Glutamatergic neuron (in vitro differentiated cells): ENCODE results near the gene ADCY1. TPM values are rescaled to one million over a fixed set of nuclear protein-coding genes. Genes with fewer than 3 reads are reported as not detected.

ENCODE experiments used
- DNase-seq: peaks from one replicate; pipeline ENCODE4 v3.0.0; 2022
- H3K27ac Mint-ChIP-seq: one replicate; pipeline ENCODE4 v1.8.0; 2020; ENCODE audit warnings: mild to moderate bottlenecking, mixed read lengths, inconsistent platforms; ENCODE audit not compliant: unreplicated experiment
- H3K27me3 Mint-ChIP-seq: one replicate; pipeline ENCODE4 v1.8.0; 2020; ENCODE audit warnings: mild to moderate bottlenecking, moderate library complexity, mixed read lengths, inconsistent platforms; ENCODE audit not compliant: unreplicated experiment
- H3K36me3 Mint-ChIP-seq: one replicate; pipeline ENCODE4 v1.8.0; 2020; ENCODE audit warnings: mild to moderate bottlenecking, mixed read lengths, inconsistent platforms; ENCODE audit not compliant: unreplicated experiment
- H3K4me1 Mint-ChIP-seq: one replicate; pipeline ENCODE4 v1.8.0; 2020; ENCODE audit warnings: mild to moderate bottlenecking, low read depth, mixed read lengths, inconsistent platforms; ENCODE audit not compliant: unreplicated experiment
- H3K4me3 Mint-ChIP-seq: one replicate; pipeline ENCODE4 v1.8.0; 2020; ENCODE audit warnings: mild to moderate bottlenecking, mixed read lengths, inconsistent platforms; ENCODE audit not compliant: unreplicated experiment
- H3K9me3 Mint-ChIP-seq: one replicate; pipeline ENCODE4 v1.8.0; 2020; ENCODE audit warnings: mild to moderate bottlenecking, moderate library complexity, mixed read lengths, inconsistent platforms; ENCODE audit not compliant: unreplicated experiment
- total RNA-seq: library from RNA; stranded (reverse); fragmentation: NEBNext Ultra II Directional; extraction: Animal tissue kit (Norgen Biotek cat#: 25700); gene quantifications from one replicate; pipeline ENCODE4 v1.2.1, GENCODE V29; 2021; ENCODE audit not compliant: unreplicated experiment
- TF ChIP-seq, protein P1 (sequence below): fragments of 200-600 bp; sonication (generic); IDR thresholded peaks from one replicate; pipeline ENCODE4 v1.5.0; 2021; ENCODE audit not compliant: partially characterized antibody, unreplicated experiment

Gene ADCY1
- total RNA-seq, 1 donor from 2014 or later = 51.9 TPM

DNA sequence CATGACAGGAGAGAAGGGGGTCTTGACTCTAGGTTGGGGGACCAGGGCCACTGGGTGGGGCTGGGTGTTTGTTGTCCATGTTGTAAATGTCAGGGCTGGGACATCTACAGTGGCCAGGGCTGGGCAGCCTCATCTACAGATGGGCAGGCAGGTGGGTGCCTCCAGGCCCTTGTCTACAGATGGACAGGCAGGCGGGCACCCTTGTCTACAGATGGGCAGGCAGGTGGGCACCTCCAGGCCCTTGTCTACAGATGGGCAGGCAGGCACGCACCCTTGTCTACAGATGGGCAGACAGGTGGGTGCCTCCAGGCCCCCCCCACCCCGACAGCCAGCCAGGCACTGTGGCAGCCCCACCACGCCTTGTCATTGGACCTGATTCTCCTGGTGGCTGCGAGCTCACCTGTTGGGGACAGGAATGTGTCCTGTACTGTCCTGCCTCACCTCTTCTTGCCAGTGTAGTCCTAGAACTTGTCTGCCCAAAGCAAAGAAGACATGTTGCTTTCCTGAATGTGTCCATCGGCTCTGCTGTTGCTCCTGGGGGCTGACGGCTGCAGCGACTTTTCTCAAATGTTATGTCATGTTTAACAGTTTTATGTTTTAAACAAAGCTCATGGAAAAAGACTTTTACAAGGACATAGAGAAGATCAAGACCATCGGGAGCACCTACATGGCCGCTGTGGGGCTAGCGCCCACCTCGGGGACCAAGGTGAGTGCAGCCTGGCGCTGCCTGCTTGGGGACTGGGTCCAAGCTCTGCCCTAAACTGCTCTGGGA is 129.9 kb downstream of the ADCY1 start:
- H3K27ac Mint-ChIP-seq = no peak overlapping the region
- H3K4me3 Mint-ChIP-seq = no peak overlapping the region
- H3K36me3 Mint-ChIP-seq = peaks cover 4% of the 10 kb centered on the region
- TF ChIP-seq, protein P1, sequence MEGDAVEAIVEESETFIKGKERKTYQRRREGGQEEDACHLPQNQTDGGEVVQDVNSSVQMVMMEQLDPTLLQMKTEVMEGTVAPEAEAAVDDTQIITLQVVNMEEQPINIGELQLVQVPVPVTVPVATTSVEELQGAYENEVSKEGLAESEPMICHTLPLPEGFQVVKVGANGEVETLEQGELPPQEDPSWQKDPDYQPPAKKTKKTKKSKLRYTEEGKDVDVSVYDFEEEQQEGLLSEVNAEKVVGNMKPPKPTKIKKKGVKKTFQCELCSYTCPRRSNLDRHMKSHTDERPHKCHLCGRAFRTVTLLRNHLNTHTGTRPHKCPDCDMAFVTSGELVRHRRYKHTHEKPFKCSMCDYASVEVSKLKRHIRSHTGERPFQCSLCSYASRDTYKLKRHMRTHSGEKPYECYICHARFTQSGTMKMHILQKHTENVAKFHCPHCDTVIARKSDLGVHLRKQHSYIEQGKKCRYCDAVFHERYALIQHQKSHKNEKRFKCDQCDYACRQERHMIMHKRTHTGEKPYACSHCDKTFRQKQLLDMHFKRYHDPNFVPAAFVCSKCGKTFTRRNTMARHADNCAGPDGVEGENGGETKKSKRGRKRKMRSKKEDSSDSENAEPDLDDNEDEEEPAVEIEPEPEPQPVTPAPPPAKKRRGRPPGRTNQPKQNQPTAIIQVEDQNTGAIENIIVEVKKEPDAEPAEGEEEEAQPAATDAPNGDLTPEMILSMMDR = no peak
- peaks cover 2% of the 10 kb centered on the region for H3K27me3 Mint-ChIP-seq
- H3K4me1 Mint-ChIP-seq = peaks cover 3% of the 10 kb centered on the region
- DNase-seq = no peak
- peaks cover 7% of the 10 kb centered on the region for H3K9me3 Mint-ChIP-seq

DNA sequence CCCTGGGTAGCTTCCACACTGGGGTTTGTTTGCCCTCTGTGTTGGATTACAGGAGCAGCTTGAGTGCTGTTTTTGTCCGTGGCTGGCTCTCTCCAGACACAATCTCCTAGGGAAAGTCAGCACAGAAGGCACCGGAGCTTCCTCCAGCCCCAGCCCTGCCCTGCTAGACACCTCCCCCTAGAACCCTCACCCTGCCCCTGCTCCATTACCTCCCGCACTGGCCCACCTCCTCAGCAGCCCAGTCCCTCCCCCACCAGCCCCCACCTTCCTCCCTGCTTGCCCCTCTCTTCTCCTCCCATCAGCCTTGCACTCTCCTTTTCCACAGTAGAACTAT is 130.5 kb downstream of the ADCY1 start:
- H3K4me1 Mint-ChIP-seq = peaks cover 3% of the 10 kb centered on the region
- peaks cover 4% of the 10 kb centered on the region for H3K36me3 Mint-ChIP-seq
- H3K27ac Mint-ChIP-seq = no peak overlapping the region
- H3K9me3 Mint-ChIP-seq = peaks cover 9% of the 10 kb centered on the region
- H3K27me3 Mint-ChIP-seq = peaks cover 2% of the 10 kb centered on the region
- H3K4me3 Mint-ChIP-seq = no peak overlapping the region
- DNase-seq = no peak
- TF ChIP-seq, protein P1 = no peak

DNA sequence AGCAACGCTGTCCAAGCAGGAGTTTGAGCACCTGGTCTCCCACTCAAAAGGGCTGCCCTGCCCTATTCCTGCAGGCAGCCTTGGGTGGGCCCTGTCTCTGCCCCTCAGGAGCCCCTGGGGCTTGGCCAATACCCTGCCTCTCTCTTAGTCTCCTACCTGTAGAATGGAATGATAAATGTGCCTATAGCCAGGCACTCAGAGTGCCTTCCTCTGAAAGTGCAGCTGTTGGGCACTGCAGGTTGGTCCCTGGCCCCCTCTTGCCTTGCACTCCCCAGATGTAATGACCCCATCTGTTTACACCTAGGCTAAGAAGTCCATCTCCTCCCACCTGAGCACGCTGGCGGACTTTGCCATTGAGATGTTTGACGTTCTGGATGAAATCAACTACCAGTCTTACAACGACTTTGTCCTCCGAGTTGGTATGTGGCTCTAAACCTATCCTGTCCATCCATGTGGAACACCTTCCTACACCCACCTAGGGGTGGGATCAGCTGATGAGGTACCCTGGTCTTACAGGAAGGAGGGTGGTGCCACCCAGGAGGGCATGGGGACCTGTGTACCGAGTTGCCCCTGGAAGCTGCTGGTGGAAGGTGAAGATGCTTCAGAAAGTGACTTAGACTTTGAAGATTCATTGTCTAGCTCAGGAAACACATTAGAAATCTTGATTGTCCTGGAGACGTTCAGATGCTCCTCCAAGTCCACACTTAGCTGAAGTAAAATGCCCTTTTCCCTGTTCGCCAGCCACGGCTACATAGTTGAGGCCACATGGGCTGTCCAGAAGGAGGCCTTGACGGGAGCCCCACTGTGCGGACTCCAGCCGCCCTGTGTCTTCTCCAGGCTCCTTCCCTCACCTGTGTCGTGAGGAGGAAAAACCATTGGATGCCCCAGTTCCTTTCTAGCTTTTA is 134.1 kb downstream of the ADCY1 start:
- Mint-ChIP-seq H3K9me3 (peaks cover 9% of the 10 kb centered on the region), H3K4me3 (no peak overlapping the region), H3K36me3 (peaks cover 4% of the 10 kb centered on the region), H3K27me3 (peaks cover 4% of the 10 kb centered on the region), H3K4me1 (no peaks in the 10 kb centered on the region), H3K27ac (no peak overlapping the region)
- TF ChIP-seq, protein P1 = no peak
- DNase-seq = no peak

- Mint-ChIP-seq H3K4me3 (no peak overlapping the region), H3K27me3 (peaks cover 2% of the 10 kb centered on the region), H3K9me3 (peaks cover 8% of the 10 kb centered on the region), H3K4me1 (no peaks in the 10 kb centered on the region), H3K27ac (peak overlapping the region; percentile 38), H3K36me3 (peaks cover 4% of the 10 kb centered on the region)
- DNase-seq = no peak
- TF ChIP-seq, protein P1 = no peak
Observed at GRCh38 chr7:45709168-45710042, 135.2 kb downstream of the ADCY1 start.
